CD14-positive monocyte (primary cell): ENCODE results near the gene WDR17. TPM values are rescaled to one million over a fixed set of nuclear protein-coding genes. Genes with fewer than 3 reads are reported as not detected.

Experiments
- DNase-seq, 3 donors: peaks; one replicate each; pipeline ENCODE4 v3.0.0-alpha.2; 2011 to 2022
- H2AFZ ChIP-seq: 2 replicates; pipeline ENCODE4 v1.6.0; 2012; ENCODE audit warnings: mild to moderate bottlenecking, low read depth, low read length, inconsistent platforms; ENCODE audit not compliant: insufficient read depth, poor library complexity, severe bottlenecking
- H3K27ac ChIP-seq, 2 donors: 1 replicate in 1 of 2; 2 replicates in 1 of 2; pipeline ENCODE4 v1.5.1; 2012 to 2013; ENCODE audit warnings: low read length in 2 of 2, control low read depth in 1 of 2, inconsistent platforms in 1 of 2, low read depth in 1 of 2, mild to moderate bottlenecking in 1 of 2
- H3K27me3 ChIP-seq, 2 donors: one replicate each; pipeline versions ENCODE4 v1.6.0 to v1.6.1; 2011 to 2013; ENCODE audit warnings: low read length in 2 of 2; ENCODE audit not compliant: control insufficient read depth in 2 of 2, insufficient read depth in 2 of 2
- H3K36me3 ChIP-seq, 2 donors: replicated peaks in 1 of 2; 1 replicate in 1 of 2; 2 replicates in 1 of 2; pipeline versions ENCODE4 v1.5.1 to v1.6.1; 2012 to 2013; ENCODE audit warnings: low read length in 2 of 2, control low read depth in 1 of 2, inconsistent platforms in 1 of 2, mild to moderate bottlenecking in 1 of 2; ENCODE audit not compliant: insufficient read depth in 2 of 2, control insufficient read depth in 1 of 2
- H3K4me1 ChIP-seq, 2 donors: 1 replicate in 1 of 2; 2 replicates in 1 of 2; pipeline versions ENCODE4 v1.5.1 to v1.6.1; 2012 to 2013; ENCODE audit warnings: low read length in 2 of 2, control low read depth in 1 of 2, inconsistent platforms in 1 of 2, mild to moderate bottlenecking in 1 of 2, moderate library complexity in 1 of 2; ENCODE audit not compliant: insufficient read depth in 2 of 2, control insufficient read depth in 1 of 2
- H3K4me2 ChIP-seq: replicated peaks from 2 replicates; pipeline ENCODE3; 2012; ENCODE audit warnings: low read length, moderate library complexity, mild to moderate bottlenecking; ENCODE audit not compliant: poor library complexity, severe bottlenecking; ENCODE audit errors: extremely low read depth
- H3K4me3 ChIP-seq, 3 experiments: fragments of 200-600 bp in 1 of 3; sonication (generic) in 1 of 3; replicated peaks in 1 of 3; 1 replicate in 2 of 3; 2 replicates in 1 of 3; pipeline ENCODE4 v1.5.1; 2011 to 2013; ENCODE audit warnings: low read length in 3 of 3, mild to moderate bottlenecking in 3 of 3, control low read depth in 2 of 3, low read depth in 2 of 3, inconsistent platforms in 1 of 3, moderate library complexity in 1 of 3
- H3K79me2 ChIP-seq: 2 replicates; pipeline ENCODE4 v1.6.0; 2012; ENCODE audit warnings: mild to moderate bottlenecking, control low read depth, inconsistent platforms, low read length, moderate library complexity; ENCODE audit not compliant: insufficient read depth
- H3K9ac ChIP-seq: 2 replicates; pipeline ENCODE4 v1.6.0; 2017; ENCODE audit warnings: low read length, mild to moderate bottlenecking; ENCODE audit not compliant: insufficient read depth, poor library complexity, severe bottlenecking
- H3K9me3 ChIP-seq, 2 donors: replicated peaks in 1 of 2; 1 replicate in 1 of 2; 2 replicates in 1 of 2; pipeline versions ENCODE4 v1.5.1 to v1.6.1; 2012 to 2013; ENCODE audit warnings: low read length in 2 of 2, control low read depth in 1 of 2; ENCODE audit not compliant: control insufficient read depth in 1 of 2, insufficient read depth in 1 of 2
- H4K20me1 ChIP-seq: 2 replicates; pipeline ENCODE4 v1.6.0; 2012; ENCODE audit warnings: mild to moderate bottlenecking, low read length, control low read depth, moderate library complexity; ENCODE audit not compliant: insufficient read depth
- H3K27ac Mint-ChIP-seq, 7 donors: one replicate each; pipeline ENCODE4 v1.8.0; 2020; ENCODE audit warnings: mild to moderate bottlenecking in 7 of 7, mixed read lengths in 7 of 7, moderate library complexity in 6 of 7, inconsistent platforms in 2 of 7
- H3K27me3 Mint-ChIP-seq, 3 donors: one replicate each; pipeline ENCODE4 v1.8.0; 2021 to 2022; ENCODE audit warnings: low read depth in 3 of 3, mild to moderate bottlenecking in 3 of 3, mixed read lengths in 3 of 3, moderate library complexity in 3 of 3, inconsistent platforms in 1 of 3
- H3K36me3 Mint-ChIP-seq, 2 donors: one replicate each; pipeline ENCODE4 v1.8.0; 2020; ENCODE audit warnings: mixed read lengths in 2 of 2, inconsistent platforms in 1 of 2, mild to moderate bottlenecking in 1 of 2
- H3K4me1 Mint-ChIP-seq: one replicate; pipeline ENCODE4 v1.8.0; 2020; ENCODE audit warnings: mild to moderate bottlenecking, mixed read lengths
- H3K4me3 Mint-ChIP-seq, 2 donors: one replicate each; pipeline ENCODE4 v1.8.0; 2020; ENCODE audit warnings: mild to moderate bottlenecking in 2 of 2, mixed read lengths in 2 of 2, moderate library complexity in 1 of 2
- H3K9me3 Mint-ChIP-seq, 7 donors: one replicate each; pipeline ENCODE4 v1.8.0; 2020 to 2022; ENCODE audit warnings: mixed read lengths in 7 of 7, mild to moderate bottlenecking in 6 of 7, moderate library complexity in 6 of 7, inconsistent platforms in 2 of 7
- CTCF ChIP-seq: fragments of 200-600 bp; IDR thresholded peaks from one replicate; pipeline ENCODE4 v1.8.0; 2022; ENCODE audit warnings: antibody characterized with exemption, mild to moderate bottlenecking
- WGBS: methylation state at CpG from one replicate; pipeline ENCODE4 v1.1.5; 2013; ENCODE audit warnings: missing lambda C conversion rate; ENCODE audit not compliant: insufficient coverage; 5-methylcytosine and 5-hydroxymethylcytosine counted together
- intact Hi-C, 2 donors: fragments of 100-400 bp; cut with micrococcal nuclease; formaldehyde crosslinking; loops; one replicate each; pipeline versions ENCODE4 v1.15.0 to v1.15.1; 2023
- polyA plus RNA-seq, 3 donors: library from polyadenylated mRNA; depleted of rRNA in 1 of 3; unstranded in 2 of 3; stranded (reverse) in 1 of 3; fragments of 300-500 nt in 2 of 3; fragments of >200 nt in 1 of 3; fragmentation: Illumina TruSeq in 2 of 3; gene quantifications; 1 replicate in 2 of 3; 2 replicates in 1 of 3; pipeline ENCODE4 v1.2.3, GENCODE V29; 2012 to 2021

The WDR17 gene
- polyA plus RNA-seq, 3 donors: 0.22 to 2.1 (median 1.1) TPM

- H3K4me1 Mint-ChIP-seq: no peaks in the 10 kb centered on the region
- Histone ChIP-seq H3K4me1 (no peaks in the 10 kb centered on the region), H3K4me2 (no peak overlapping the region), H3K9me3 (no peaks in the 10 kb centered on the region), H2AFZ (no peak overlapping the region), H3K36me3 (no peaks in the 10 kb centered on the region), H3K9ac (no peak overlapping the region), H4K20me1 (no peaks in the 10 kb centered on the region), H3K4me3 (no peak overlapping the region), H3K27me3 (no peaks in the 10 kb centered on the region), H3K27ac (no peak overlapping the region), H3K79me2 (no peaks in the 10 kb centered on the region)
- no peak for DNase-seq
- H3K4me3 Mint-ChIP-seq: no peak overlapping the region
- TF ChIP-seq CTCF: no peak
- H3K36me3 Mint-ChIP-seq: no peaks in the 10 kb centered on the region
- H3K9me3 Mint-ChIP-seq: peaks cover 0 to 4% (median 0%) of the 10 kb centered on the region in 7 donors
- peaks cover 0 to 2% (median 0%) of the 10 kb centered on the region in 3 donors for H3K27me3 Mint-ChIP-seq
- WGBS: 86% methylated on average over 4 of the region's 4 CpGs
- H3K27ac Mint-ChIP-seq: no peak overlapping the region
- intact Hi-C loops: no loop called here
Observed at GRCh38 chr4:176044589-176044951, 21.1 kb upstream of the WDR17 start.

DNA sequence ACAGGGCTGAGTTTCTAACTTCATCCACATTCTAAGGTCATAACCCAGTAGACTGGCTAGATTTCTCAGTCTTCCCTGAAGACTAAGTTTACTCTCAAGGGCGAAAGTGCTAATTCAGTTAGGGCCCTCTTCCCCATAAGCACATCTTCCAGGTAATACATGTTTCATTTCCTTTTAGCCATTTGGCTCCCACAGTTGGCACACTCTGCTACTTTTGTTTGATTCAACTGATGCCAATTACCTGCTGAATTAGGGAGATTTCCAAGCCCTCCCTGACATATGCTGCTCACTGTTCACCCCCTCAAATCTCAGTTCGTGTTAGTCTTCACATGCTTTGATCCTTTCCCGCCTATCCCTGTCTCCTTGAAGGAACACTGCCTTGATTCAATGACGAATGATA is 17.0 kb upstream of the WDR17 start:
- Histone ChIP-seq H4K20me1 (no peaks in the 10 kb centered on the region), H3K4me3 (no peak overlapping the region), H3K4me1 (no peaks in the 10 kb centered on the region), H3K4me2 (no peak overlapping the region), H3K9ac (no peak overlapping the region), H3K79me2 (no peaks in the 10 kb centered on the region), H2AFZ (no peak overlapping the region), H3K27me3 (no peaks in the 10 kb centered on the region), H3K27ac (no peak overlapping the region), H3K9me3 (no peaks in the 10 kb centered on the region), H3K36me3 (no peaks in the 10 kb centered on the region)
- H3K4me1 Mint-ChIP-seq: peaks cover 5% of the 10 kb centered on the region
- peaks cover 0 to 2% (median 0%) of the 10 kb centered on the region in 3 donors for H3K27me3 Mint-ChIP-seq
- 100% methylated on average over 1 of the region's 4 CpGs for WGBS
- DNase-seq: no peak
- no peak overlapping the region for H3K4me3 Mint-ChIP-seq
- H3K9me3 Mint-ChIP-seq: peaks cover 0 to 3% (median 0%) of the 10 kb centered on the region in 7 donors
- no peak for TF ChIP-seq CTCF
- intact Hi-C loops: no loop called here
- H3K36me3 Mint-ChIP-seq: no peaks in the 10 kb centered on the region
- no peak overlapping the region for H3K27ac Mint-ChIP-seq
